Thyroid gland (tissue), 4 donors: ENCODE data around the gene RNF166.

Experiments used
- CTCF ChIP-seq, 6 experiments: fragments of 200-600 bp in 3 of 6; fragments of 450-650 bp in 3 of 6; sonication (generic) in 3 of 6; IDR thresholded peaks; one replicate each; pipeline ENCODE4 v1.5.1; 2016 to 2019; ENCODE audit warnings: antibody characterized with exemption in 6 of 6, mild to moderate bottlenecking in 2 of 6, inconsistent platforms in 1 of 6, moderate library complexity in 1 of 6
- POLR2A ChIP-seq, 2 donors: fragments of 450-650 bp; IDR thresholded peaks; one replicate each; pipeline ENCODE4 v1.6.1; 2017; ENCODE audit warnings: antibody characterized with exemption in 2 of 2, mild to moderate bottlenecking in 2 of 2, moderate library complexity in 1 of 2

DNA sequence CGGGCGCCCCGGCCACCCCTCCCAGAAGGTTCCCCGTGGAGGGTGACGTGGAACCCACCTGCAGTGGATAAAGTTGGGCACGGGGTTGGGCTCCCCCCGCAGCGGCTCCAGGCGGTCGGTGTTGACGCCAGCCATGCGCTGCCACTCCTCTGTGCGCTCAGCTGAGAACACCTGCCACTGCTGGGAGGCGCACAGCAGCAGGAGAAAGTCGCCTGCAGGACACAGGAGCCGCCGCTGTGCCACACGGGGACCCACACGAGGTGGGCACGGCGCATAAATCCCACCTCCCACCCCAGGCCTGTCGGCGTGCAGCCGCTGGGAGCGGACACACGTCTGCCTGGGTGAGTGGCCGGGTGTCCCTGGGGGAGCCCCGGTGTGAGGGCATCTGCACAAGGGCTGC is 20.8 kb upstream of the RNF166 start:
- TF ChIP-seq CTCF (IDR thresholded peaks at IDR 0.05), result peak in 1 of 6 experiments; percentile 31
- no peak for TF ChIP-seq POLR2A (IDR thresholded peaks at IDR 0.05)
